Measurements from ENCODE around the gene ORC4. TPM values are rescaled to one million over a fixed set of nuclear protein-coding genes. Genes with fewer than 3 reads are reported as not detected.

The ORC4 gene
- total RNA-seq: 10 to 100 TPM; 38.7 to 85.0 (median 45.5) TPM

- TF ChIP-seq POLR2A (IDR thresholded peaks at IDR 0.05): peak; percentile 36 to 67
- TF ChIP-seq CTCF (IDR thresholded peaks at IDR 0.05): peak in 1 of 5 experiments; percentile 35
- peak; percentile 78 to 83 for TF ChIP-seq EP300 (IDR thresholded peaks at IDR 0.05)
- WGBS, 2 donors: 0% methylated on average over 52 of the region's 52 CpGs
- H3K4me3 ChIP-seq: peak within 1 kb of the TSS; percentile 79 to 97 (median 88)
- no peaks in the 10 kb centered on the region for H3K36me3 ChIP-seq
- H3K27me3 ChIP-seq: no peaks in the 10 kb centered on the region
- DNase-seq (ENCODE audit: low spot score in 2 of 2): peak; percentile 97 to 99
- H3K9me3 ChIP-seq: no peaks in the 10 kb centered on the region
- H3K27ac ChIP-seq: peak within 1 kb of the TSS; percentile 78 to 99 (median 98)
- H3K4me1 ChIP-seq: peaks cover 0 to 63% (median 26%) of the 10 kb centered on the region in 4 donors
Measured at GRCh38 chr2:148020111-148021058, at the start of gene ORC4. TSS of gene ORC4 (minus strand) at chr2:148020737. CDS start at chr2:147975958, 44,779 bp downstream.

DNA sequence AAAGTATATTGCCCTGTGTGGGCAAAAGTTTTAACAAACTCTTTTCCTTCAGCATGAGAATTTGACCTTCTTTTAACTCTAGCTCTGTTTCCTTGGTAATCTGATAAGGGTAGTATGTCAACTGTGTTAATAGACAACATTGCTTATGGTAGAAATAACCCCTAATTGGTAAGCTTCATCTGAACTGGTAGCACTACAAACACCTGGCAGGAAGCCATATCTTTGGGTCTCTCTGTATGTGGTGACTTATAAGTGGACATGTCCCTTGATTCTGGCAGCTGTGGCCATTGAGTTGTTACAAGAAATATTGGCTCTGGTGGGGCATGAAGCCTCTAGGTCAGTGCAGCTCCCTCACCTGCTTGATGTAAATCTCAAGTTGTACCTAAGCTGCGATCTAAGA lies 47.3 kb upstream of the ORC4 start:
- DNase-seq (ENCODE audit: low spot score in 2 of 2): no peak

DNA sequence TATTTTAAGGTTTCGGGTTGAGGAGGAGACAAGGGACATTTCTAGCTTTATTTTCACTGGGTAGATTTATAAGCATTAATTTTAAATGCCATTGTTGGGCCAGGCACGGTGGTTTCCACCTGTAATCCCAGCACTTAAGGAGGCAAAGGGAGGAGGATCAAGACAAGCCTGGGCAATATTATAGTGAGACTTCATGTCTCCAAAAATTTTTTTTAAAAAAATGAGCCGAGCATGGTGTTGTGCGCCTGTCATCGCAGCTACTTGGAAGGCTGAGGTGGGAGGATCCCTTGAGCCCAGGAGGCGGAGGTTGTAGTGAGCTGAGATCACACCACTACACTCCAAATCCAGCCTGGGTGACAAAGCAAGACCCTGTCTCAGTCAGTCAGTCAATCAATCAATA lies 45.4 kb upstream of the ORC4 start:
- no peaks in the 10 kb centered on the region for H3K36me3 ChIP-seq
- DNase-seq (ENCODE audit: low spot score in 2 of 2): no peak
- H3K9me3 ChIP-seq: no peaks in the 10 kb centered on the region
- no peaks in the 10 kb centered on the region for H3K4me1 ChIP-seq
- no peak overlapping the region for H3K27ac ChIP-seq
- H3K4me3 ChIP-seq: no peak overlapping the region
- H3K27me3 ChIP-seq: no peaks in the 10 kb centered on the region
- TF ChIP-seq EP300 (IDR thresholded peaks at IDR 0.05) (no peak), CTCF (IDR thresholded peaks at IDR 0.05) (no peak), POLR2A (IDR thresholded peaks at IDR 0.05) (no peak)
- WGBS, 2 donors: 96 to 97% methylated on average over 6 of the region's 6 CpGs

More for the DNA sequence above, 47.3 kb upstream of the ORC4 start:
- whole genome bisulfite sequencing, 2 donors: 100% methylated on average over 1 of the region's 1 CpG
- TF ChIP-seq POLR2A (IDR thresholded peaks at IDR 0.05): no peak
- no peak for TF ChIP-seq EP300 (IDR thresholded peaks at IDR 0.05)
- TF ChIP-seq CTCF (IDR thresholded peaks at IDR 0.05): no peak
- Histone ChIP-seq H3K27me3 (no peaks in the 10 kb centered on the region), H3K36me3 (no peaks in the 10 kb centered on the region), H3K9me3 (no peaks in the 10 kb centered on the region), H3K27ac (no peak overlapping the region), H3K4me3 (no peak overlapping the region), H3K4me1 (no peaks in the 10 kb centered on the region)

DNA sequence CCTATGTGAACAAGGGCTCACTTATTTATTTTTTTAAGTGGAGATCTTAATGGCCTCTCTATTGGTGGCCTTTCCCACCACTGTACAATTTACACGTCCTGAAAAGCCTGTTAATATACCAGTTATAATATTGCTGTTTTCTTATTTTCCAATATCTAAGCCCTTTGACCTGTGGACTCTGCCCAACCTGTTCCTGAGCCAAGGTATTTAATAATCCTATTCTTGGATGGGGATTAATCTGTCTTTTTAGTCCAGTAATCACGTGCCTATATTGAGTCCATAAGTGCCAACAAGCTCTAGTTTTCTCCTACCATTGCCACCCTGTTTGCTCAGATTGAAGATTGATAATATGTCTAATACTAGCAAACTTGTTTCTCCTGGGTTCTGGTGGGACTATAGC lies 43.1 kb upstream of the ORC4 start:
- no peak overlapping the region for H3K4me3 ChIP-seq
- H3K36me3 ChIP-seq: peaks cover 0 to 4% (median 0%) of the 10 kb centered on the region in 3 donors
- WGBS, 2 donors: 61 to 68% methylated on average over 2 of the region's 2 CpGs
- H3K27ac ChIP-seq: no peak overlapping the region
- no peaks in the 10 kb centered on the region for H3K4me1 ChIP-seq
- DNase-seq (ENCODE audit: low spot score in 2 of 2): no peak
- TF ChIP-seq POLR2A (IDR thresholded peaks at IDR 0.05): no peak
- TF ChIP-seq EP300 (IDR thresholded peaks at IDR 0.05): no peak
- TF ChIP-seq CTCF (IDR thresholded peaks at IDR 0.05): no peak
- no peaks in the 10 kb centered on the region for H3K27me3 ChIP-seq
- no peaks in the 10 kb centered on the region for H3K9me3 ChIP-seq

GRCh38 chr2:148058641-148059040 lies 38.1 kb upstream of the ORC4 start:
- H3K27ac ChIP-seq: no peak overlapping the region
- TF ChIP-seq EP300 (IDR thresholded peaks at IDR 0.05) (no peak), POLR2A (IDR thresholded peaks at IDR 0.05) (no peak)
- H3K4me1 ChIP-seq: no peaks in the 10 kb centered on the region
- DNase-seq (ENCODE audit: low spot score in 2 of 2): no peak
- WGBS, 2 donors: 51 to 52% methylated on average over 1 of the region's 1 CpG
- no peaks in the 10 kb centered on the region for H3K27me3 ChIP-seq
- H3K9me3 ChIP-seq: no peaks in the 10 kb centered on the region
- peaks cover 0 to 14% (median 0%) of the 10 kb centered on the region in 3 donors for H3K36me3 ChIP-seq
- no peak overlapping the region for H3K4me3 ChIP-seq
